GM06990 (cell line): Measurements from ENCODE around the gene STOML1.
A peak's percentile ranks its signal among the peaks of the same experiment; 100 is the strongest.

Experiments used
- DNase-seq: peaks from one replicate; pipeline ENCODE4 v3.0.0-alpha.2; 2011; ENCODE audit not compliant: insufficient read length; ENCODE audit errors: extremely low read depth
- H3K27me3 ChIP-seq: replicated peaks from 2 replicates; pipeline ENCODE4 v1.6.0; 2011; ENCODE audit warnings: low read length; ENCODE audit not compliant: control insufficient read depth, insufficient read depth
- H3K36me3 ChIP-seq: 2 replicates; pipeline ENCODE4 v1.5.1; 2011; ENCODE audit warnings: low read length; ENCODE audit not compliant: control insufficient read depth, insufficient read depth
- H3K4me3 ChIP-seq: replicated peaks from 2 replicates; pipeline ENCODE4 v1.5.1; 2011; ENCODE audit warnings: low read depth, mild to moderate bottlenecking, control low read depth, low read length
- TF ChIP-seq, protein P1 (sequence below): IDR thresholded peaks from 2 replicates; pipeline ENCODE4 v1.5.1; 2011; ENCODE audit warnings: low read length, control low read depth, mild to moderate bottlenecking, inconsistent platforms; ENCODE audit not compliant: insufficient read depth, poor library complexity, severe bottlenecking

The STOML1 gene

DNA sequence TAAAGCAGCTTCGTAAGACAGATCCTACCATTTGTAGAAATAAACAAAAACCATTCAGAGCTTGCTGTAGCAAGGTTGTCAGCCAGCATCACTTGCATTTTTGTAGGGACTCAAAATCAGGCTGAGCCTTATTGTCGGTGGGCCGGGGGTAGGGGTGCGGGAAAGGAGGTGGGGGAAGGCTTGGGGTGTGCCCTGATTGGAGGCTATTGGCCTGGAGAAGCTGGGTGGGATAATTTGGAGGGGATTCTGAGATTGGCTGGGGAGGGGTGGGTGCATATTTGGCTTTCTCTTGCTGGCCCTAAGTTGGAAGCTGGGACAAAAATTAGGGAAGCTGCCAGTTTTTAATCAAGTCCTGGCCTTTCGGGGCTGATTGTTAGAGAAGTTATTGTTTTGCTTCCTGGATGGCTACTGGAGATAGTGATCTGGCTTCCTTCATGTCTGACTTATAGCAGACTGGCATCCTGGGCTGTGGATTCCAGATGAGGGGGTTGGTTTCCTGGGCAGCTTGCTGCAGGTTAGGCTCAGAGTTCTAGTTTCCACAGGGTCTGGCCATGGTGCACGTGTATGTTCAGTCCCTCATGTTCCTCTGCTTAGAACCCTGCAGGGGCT, 22.8 kb downstream of the STOML1 start:
- TF ChIP-seq, protein P1, sequence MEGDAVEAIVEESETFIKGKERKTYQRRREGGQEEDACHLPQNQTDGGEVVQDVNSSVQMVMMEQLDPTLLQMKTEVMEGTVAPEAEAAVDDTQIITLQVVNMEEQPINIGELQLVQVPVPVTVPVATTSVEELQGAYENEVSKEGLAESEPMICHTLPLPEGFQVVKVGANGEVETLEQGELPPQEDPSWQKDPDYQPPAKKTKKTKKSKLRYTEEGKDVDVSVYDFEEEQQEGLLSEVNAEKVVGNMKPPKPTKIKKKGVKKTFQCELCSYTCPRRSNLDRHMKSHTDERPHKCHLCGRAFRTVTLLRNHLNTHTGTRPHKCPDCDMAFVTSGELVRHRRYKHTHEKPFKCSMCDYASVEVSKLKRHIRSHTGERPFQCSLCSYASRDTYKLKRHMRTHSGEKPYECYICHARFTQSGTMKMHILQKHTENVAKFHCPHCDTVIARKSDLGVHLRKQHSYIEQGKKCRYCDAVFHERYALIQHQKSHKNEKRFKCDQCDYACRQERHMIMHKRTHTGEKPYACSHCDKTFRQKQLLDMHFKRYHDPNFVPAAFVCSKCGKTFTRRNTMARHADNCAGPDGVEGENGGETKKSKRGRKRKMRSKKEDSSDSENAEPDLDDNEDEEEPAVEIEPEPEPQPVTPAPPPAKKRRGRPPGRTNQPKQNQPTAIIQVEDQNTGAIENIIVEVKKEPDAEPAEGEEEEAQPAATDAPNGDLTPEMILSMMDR = no peak

DNA sequence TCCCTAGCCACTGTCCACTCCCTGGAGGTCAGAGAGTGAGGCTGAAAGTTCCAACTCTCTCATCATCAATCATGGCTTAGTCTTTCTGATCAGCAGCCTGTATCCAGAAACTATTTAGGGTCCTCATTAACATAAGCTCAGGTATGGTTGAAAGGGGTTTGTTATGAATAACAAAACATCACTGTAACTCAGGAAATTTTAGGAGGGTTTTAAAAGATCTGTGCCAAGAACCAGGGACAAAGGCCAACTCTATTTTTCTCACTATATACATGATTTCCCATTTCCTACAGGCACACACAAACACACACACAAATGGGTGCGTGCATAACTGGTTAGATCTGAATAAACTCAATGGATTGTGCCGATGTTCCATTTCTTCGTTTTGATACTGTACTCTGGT, 23.6 kb downstream of the STOML1 start:
- H3K4me3 ChIP-seq = no peak overlapping the region
- TF ChIP-seq, protein P1 = no peak
- H3K36me3 ChIP-seq = no peaks in the 10 kb centered on the region
- DNase-seq = no peak
- H3K27me3 ChIP-seq = no peaks in the 10 kb centered on the region

More for the DNA sequence above, 22.8 kb downstream of the STOML1 start:
- no peaks in the 10 kb centered on the region for H3K27me3 ChIP-seq
- no peak overlapping the region for H3K4me3 ChIP-seq
- H3K36me3 ChIP-seq = no peaks in the 10 kb centered on the region
- no peak for DNase-seq

- DNase-seq = peak; percentile 50
- Histone ChIP-seq H3K36me3 (no peaks in the 10 kb centered on the region), H3K27me3 (no peaks in the 10 kb centered on the region), H3K4me3 (no peak overlapping the region)
- TF ChIP-seq, protein P1 = no peak
These were observed 26.4 kb downstream of the STOML1 start for GRCh38 chr15:73965758-73966113.

- Histone ChIP-seq H3K4me3 (peak overlapping the region; percentile 16), H3K36me3 (no peaks in the 10 kb centered on the region), H3K27me3 (no peaks in the 10 kb centered on the region)
- peak; percentile 69 for DNase-seq
- TF ChIP-seq, protein P1 = no peak
These were observed 26.9 kb downstream of the STOML1 start for GRCh38 chr15:73965094-73965757.

- Histone ChIP-seq H3K27me3 (no peaks in the 10 kb centered on the region), H3K36me3 (no peaks in the 10 kb centered on the region), H3K4me3 (peak overlapping the region; percentile 16)
- TF ChIP-seq, protein P1 = peak; percentile 97
- DNase-seq = no peak
These were observed 27.4 kb downstream of the STOML1 start for GRCh38 chr15:73964736-73965093.
